Measurements from ENCODE around the gene CYB5R4. TPM values are rescaled to one million over a fixed set of nuclear protein-coding genes. Genes with fewer than 3 reads are reported as not detected.

The CYB5R4 gene
- total and polyA plus RNA-seq, 2 of the 13 experiments (the other 11 are each of a cell fraction or from before 2014, with no cell fraction given): 5.3 to 26.1 TPM

GRCh38 chr6:83976037-83976755 lies 116.7 kb downstream of the CYB5R4 start:
- H3K4me3 ChIP-seq (replicated peaks in 1 of 3; ENCODE audit: insufficient read depth in 1 of 3, low read depth in 2 of 3, low read length in 3 of 3): no peak overlapping the region
- CTCF ChIA-PET (ENCODE audit: low intra/inter-chr PET ratio, low total read pairs): no interaction called here
- no peak overlapping the region for H3K4me2 ChIP-seq (ENCODE audit: low read depth, low read length)
- H3K27ac ChIP-seq (ENCODE audit: extremely low read length, insufficient read depth, low read length): no peak overlapping the region
- no peaks in the 10 kb centered on the region for H3K4me1 ChIP-seq (ENCODE audit: insufficient read depth, low read length)
- H3K79me2 ChIP-seq (ENCODE audit: insufficient read depth, low read length): no peaks in the 10 kb centered on the region
- H3K36me3 ChIP-seq (replicated peaks in 1 of 2; ENCODE audit: control insufficient read depth in 1 of 2, insufficient read depth in 2 of 2, low read length in 2 of 2): no peaks in the 10 kb centered on the region
- DNase-seq (ENCODE audit: low spot score): no peak
- no peaks in the 10 kb centered on the region for H4K20me1 ChIP-seq (ENCODE audit: insufficient read depth, low read length)
- 0 out of 2 replicates have a peak, but pooled peaks cover 5% of the 10 kb centered on the region for H3K9me3 ChIP-seq (ENCODE audit: low read length)
- 17% methylated on average over 5 of the region's 5 CpGs for WGBS (ENCODE audit: low lambda C conversion rate)
- BruUV-seq (replicated peaks): no TSS peak
- H3K9ac ChIP-seq (ENCODE audit: insufficient read depth, low read depth, low read length): no peak overlapping the region
- no peak for ATAC-seq
- intact Hi-C loops (cut with micrococcal nuclease; ENCODE audit: unreplicated experiment) (no loop called here), in situ Hi-C loops (cut with HindIII; ENCODE audit: extremely low pct_ligation_motif_present, low pct_unique_long_range_greater_than_20kb) (no loop called here)
- FAIRE-seq: no peak
- POLR2A ChIA-PET: no interaction called here
- no peaks in the 10 kb centered on the region for H3K27me3 ChIP-seq (ENCODE audit: control insufficient read depth in 1 of 2, insufficient read depth in 2 of 2, low read length in 2 of 2)
- H2AFZ ChIP-seq (ENCODE audit: low read length): no peak overlapping the region
- no peak for TF ChIP-seq GMEB2 (CRISPR knock-in tag; IDR thresholded peaks at IDR 0.05; ENCODE audit: low read depth)
- no peak for TF ChIP-seq SAFB2 (CRISPR knock-in tag; IDR thresholded peaks at IDR 0.05; ENCODE audit: borderline replicate concordance, low read depth)
- TF ChIP-seq, protein P1, sequence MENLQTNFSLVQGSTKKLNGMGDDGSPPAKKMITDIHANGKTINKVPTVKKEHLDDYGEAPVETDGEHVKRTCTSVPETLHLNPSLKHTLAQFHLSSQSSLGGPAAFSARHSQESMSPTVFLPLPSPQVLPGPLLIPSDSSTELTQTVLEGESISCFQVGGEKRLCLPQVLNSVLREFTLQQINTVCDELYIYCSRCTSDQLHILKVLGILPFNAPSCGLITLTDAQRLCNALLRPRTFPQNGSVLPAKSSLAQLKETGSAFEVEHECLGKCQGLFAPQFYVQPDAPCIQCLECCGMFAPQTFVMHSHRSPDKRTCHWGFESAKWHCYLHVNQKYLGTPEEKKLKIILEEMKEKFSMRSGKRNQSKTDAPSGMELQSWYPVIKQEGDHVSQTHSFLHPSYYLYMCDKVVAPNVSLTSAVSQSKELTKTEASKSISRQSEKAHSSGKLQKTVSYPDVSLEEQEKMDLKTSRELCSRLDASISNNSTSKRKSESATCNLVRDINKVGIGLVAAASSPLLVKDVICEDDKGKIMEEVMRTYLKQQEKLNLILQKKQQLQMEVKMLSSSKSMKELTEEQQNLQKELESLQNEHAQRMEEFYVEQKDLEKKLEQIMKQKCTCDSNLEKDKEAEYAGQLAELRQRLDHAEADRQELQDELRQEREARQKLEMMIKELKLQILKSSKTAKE (CRISPR knock-in tag; IDR thresholded peaks at IDR 0.05; ENCODE audit: borderline replicate concordance): no peak
- TF ChIP-seq BRD4 (CRISPR knock-in tag; IDR thresholded peaks at IDR 0.05): no peak
- TF ChIP-seq ZNF207 (IDR thresholded peaks at IDR 0.05; ENCODE audit: borderline replicate concordance): no peak
- TF ChIP-seq, protein P2, sequence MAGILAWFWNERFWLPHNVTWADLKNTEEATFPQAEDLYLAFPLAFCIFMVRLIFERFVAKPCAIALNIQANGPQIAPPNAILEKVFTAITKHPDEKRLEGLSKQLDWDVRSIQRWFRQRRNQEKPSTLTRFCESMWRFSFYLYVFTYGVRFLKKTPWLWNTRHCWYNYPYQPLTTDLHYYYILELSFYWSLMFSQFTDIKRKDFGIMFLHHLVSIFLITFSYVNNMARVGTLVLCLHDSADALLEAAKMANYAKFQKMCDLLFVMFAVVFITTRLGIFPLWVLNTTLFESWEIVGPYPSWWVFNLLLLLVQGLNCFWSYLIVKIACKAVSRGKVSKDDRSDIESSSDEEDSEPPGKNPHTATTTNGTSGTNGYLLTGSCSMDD (CRISPR knock-in tag; IDR thresholded peaks at IDR 0.05): no peak
- TF ChIP-seq, protein P3, sequence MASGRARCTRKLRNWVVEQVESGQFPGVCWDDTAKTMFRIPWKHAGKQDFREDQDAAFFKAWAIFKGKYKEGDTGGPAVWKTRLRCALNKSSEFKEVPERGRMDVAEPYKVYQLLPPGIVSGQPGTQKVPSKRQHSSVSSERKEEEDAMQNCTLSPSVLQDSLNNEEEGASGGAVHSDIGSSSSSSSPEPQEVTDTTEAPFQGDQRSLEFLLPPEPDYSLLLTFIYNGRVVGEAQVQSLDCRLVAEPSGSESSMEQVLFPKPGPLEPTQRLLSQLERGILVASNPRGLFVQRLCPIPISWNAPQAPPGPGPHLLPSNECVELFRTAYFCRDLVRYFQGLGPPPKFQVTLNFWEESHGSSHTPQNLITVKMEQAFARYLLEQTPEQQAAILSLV (CRISPR knock-in tag; IDR thresholded peaks at IDR 0.05; ENCODE audit: borderline replicate concordance): no peak
- TF ChIP-seq, protein P4, sequence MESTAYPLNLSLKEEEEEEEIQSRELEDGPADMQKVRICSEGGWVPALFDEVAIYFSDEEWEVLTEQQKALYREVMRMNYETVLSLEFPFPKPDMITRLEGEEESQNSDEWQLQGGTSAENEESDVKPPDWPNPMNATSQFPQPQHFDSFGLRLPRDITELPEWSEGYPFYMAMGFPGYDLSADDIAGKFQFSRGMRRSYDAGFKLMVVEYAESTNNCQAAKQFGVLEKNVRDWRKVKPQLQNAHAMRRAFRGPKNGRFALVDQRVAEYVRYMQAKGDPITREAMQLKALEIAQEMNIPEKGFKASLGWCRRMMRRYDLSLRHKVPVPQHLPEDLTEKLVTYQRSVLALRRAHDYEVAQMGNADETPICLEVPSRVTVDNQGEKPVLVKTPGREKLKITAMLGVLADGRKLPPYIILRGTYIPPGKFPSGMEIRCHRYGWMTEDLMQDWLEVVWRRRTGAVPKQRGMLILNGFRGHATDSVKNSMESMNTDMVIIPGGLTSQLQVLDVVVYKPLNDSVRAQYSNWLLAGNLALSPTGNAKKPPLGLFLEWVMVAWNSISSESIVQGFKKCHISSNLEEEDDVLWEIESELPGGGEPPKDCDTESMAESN (CRISPR knock-in tag; conservative IDR thresholded peaks at IDR 0.05): no peak
- no peak for TF ChIP-seq SNAPC5 (CRISPR knock-in tag; IDR thresholded peaks at IDR 0.05; ENCODE audit: borderline replicate concordance)

Measured in HepG2 (cell line).